Stimulated activated CD8-positive, alpha-beta memory T cell treated with anti-CD3 and anti-CD28 coated beads, Interleukin-15, amount 100 ng/mL, for 4 hours (primary cell): ENCODE data around the gene SIGLEC8.
"Not testable (repeated sequence)": the region's sequence is repeated elsewhere in the genome, so short reads cannot be mapped to it uniquely, and the experiment has no call there.

Experiments
- DNase-seq, 2 donors: peaks; one replicate each; pipeline ENCODE4 v3.0.0-alpha.2; 2020; ENCODE audit warnings: low read depth in 2 of 2

Gene SIGLEC8

GRCh38 chr19:51473009-51473707 is 14.9 kb upstream of the SIGLEC8 start:
- peak; percentile 46 to 78 for DNase-seq

GRCh38 chr19:51472607-51473006 is 14.4 kb upstream of the SIGLEC8 start:
- no peak for DNase-seq

GRCh38 chr19:51471527-51471926 is 13.3 kb upstream of the SIGLEC8 start:
- no peak for DNase-seq

GRCh38 chr19:51470966-51471365 is 12.7 kb upstream of the SIGLEC8 start:
- no peak for DNase-seq

- DNase-seq, result no peak
These were observed 11.4 kb upstream of the SIGLEC8 start for GRCh38 chr19:51469629-51470028.

- DNase-seq, result no peak
These were observed 10.9 kb upstream of the SIGLEC8 start for GRCh38 chr19:51469162-51469561.

- no peak for DNase-seq
These were observed 10.3 kb upstream of the SIGLEC8 start for GRCh38 chr19:51468545-51468920.

GRCh38 chr19:51467864-51468544 is 9.8 kb upstream of the SIGLEC8 start:
- DNase-seq, result no peak

- DNase-seq, result no peak
These were observed 8.5 kb upstream of the SIGLEC8 start for GRCh38 chr19:51466723-51467122.

- not testable (repeated sequence) for DNase-seq
These were observed 5.8 kb upstream of the SIGLEC8 start for GRCh38 chr19:51463976-51464581.

- no peak for DNase-seq
These were observed 4.4 kb upstream of the SIGLEC8 start for GRCh38 chr19:51462681-51463080.

- no peak for DNase-seq
These were observed 4.0 kb upstream of the SIGLEC8 start for GRCh38 chr19:51462276-51462675.

- DNase-seq, result no peak
These were observed 3.5 kb upstream of the SIGLEC8 start for GRCh38 chr19:51461723-51462161.

- DNase-seq, result no peak
These were observed 2.1 kb upstream of the SIGLEC8 start for GRCh38 chr19:51460164-51460992.

- no peak for DNase-seq
These were observed 748 bp upstream of the SIGLEC8 start for GRCh38 chr19:51458899-51459505.

GRCh38 chr19:51457351-51458013 is 772 bp downstream of the SIGLEC8 start:
- DNase-seq, result no peak

- no peak for DNase-seq
These were observed 1.5 kb downstream of the SIGLEC8 start for GRCh38 chr19:51456541-51457290.

GRCh38 chr19:51450730-51451307 is 7.4 kb downstream of the SIGLEC8 start:
- DNase-seq, result peak in 1 of 2 donors; percentile 57

GRCh38 chr19:51448411-51449016 is 9.7 kb downstream of the SIGLEC8 start:
- DNase-seq, result peak; percentile 18 to 57

GRCh38 chr19:51448011-51448410 is 10.2 kb downstream of the SIGLEC8 start:
- DNase-seq, result no peak
